Right atrium auricular region (tissue), 2 donors: ENCODE data around the gene GTSE1. TPM values are rescaled to one million over a fixed set of nuclear protein-coding genes. Genes with fewer than 3 reads are reported as not detected.

Source experiments
- DNase-seq: peaks from one replicate; pipeline ENCODE4 v3.0.0-alpha.2; 2019; ENCODE audit warnings: low spot score
- H3K27ac ChIP-seq, 2 donors: fragments of 200-600 bp; sonication (generic); 1 replicate in 1 of 2; 2 replicates in 1 of 2; pipeline ENCODE4 v1.5.1; 2016 to 2019
- H3K27me3 ChIP-seq, 2 donors: fragments of 200-600 bp; sonication (generic); one replicate each; pipeline versions ENCODE4 v1.5.1 to v1.6.0; 2017 to 2019
- H3K36me3 ChIP-seq: fragments of 200-600 bp; sonication (generic); one replicate; pipeline ENCODE4 v1.5.1; 2016
- H3K4me1 ChIP-seq, 2 donors: fragments of 200-600 bp; sonication (generic); one replicate each; pipeline versions ENCODE4 v1.5.1 to v1.6.0; 2017 to 2019
- H3K4me3 ChIP-seq, 2 donors: fragments of 200-600 bp; sonication (generic); 1 replicate in 1 of 2; 2 replicates in 1 of 2; pipeline ENCODE4 v1.5.1; 2017 to 2019; ENCODE audit warnings: mild to moderate bottlenecking in 1 of 2, moderate library complexity in 1 of 2
- H3K9me3 ChIP-seq, 2 donors: fragments of 200-600 bp; sonication (generic); one replicate each; pipeline ENCODE4 v1.5.1; 2019
- total RNA-seq, 2 donors: library from RNA; depleted of rRNA; stranded (reverse); fragments of >200 nt; gene quantifications; one replicate each; pipeline ENCODE4 v1.1.0, GENCODE V29; 2016
- TF ChIP-seq, protein P1 (sequence below), 2 donors: fragments of 200-600 bp; sonication (generic); IDR thresholded peaks; one replicate each; pipeline ENCODE4 v1.5.1; 2019; ENCODE audit warnings: antibody characterized with exemption in 2 of 2

GTSE1 gene
- total RNA-seq, 2 donors from 2014 or later, result 0.16 to 0.63 TPM

DNA sequence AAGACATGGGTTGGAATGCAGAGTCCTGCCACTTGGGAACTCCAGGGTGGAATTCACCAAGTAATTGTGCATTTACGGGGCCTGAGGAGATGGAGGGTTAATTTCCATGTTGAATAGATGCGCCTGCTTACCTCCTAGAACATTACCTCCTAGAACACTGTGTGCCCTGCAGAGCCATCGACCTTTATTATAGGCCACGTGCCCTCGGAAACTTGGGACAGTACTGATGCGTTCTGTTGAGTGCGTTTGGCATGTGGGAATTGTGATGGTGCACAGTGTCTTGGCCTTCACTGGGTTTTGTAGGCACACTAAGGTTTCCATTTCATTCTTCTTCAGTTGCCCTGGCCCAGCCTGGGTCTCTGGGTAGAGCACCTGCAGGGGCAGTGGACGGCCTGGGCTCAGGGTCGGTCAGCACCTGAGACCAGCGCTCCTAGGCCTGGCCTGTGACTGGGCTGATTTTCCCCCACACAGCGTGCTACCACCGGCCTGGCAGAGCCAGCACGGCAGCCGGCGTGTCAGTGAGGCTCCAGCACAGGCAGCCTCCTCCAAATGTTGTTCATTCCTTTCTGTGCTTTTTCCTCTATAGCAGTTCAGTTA, 51.5 kb downstream of the GTSE1 start:
- H3K27ac ChIP-seq, result peak overlapping the region; percentile 84 to 94
- peaks cover 0 to 64% of the 10 kb centered on the region in 2 donors for H3K4me1 ChIP-seq
- H3K4me3 ChIP-seq, result no peak overlapping the region
- H3K9me3 ChIP-seq, result no peaks in the 10 kb centered on the region
- no peak for DNase-seq
- peaks cover 74% of the 10 kb centered on the region for H3K36me3 ChIP-seq
- H3K27me3 ChIP-seq, result no peaks in the 10 kb centered on the region
- TF ChIP-seq, protein P1, sequence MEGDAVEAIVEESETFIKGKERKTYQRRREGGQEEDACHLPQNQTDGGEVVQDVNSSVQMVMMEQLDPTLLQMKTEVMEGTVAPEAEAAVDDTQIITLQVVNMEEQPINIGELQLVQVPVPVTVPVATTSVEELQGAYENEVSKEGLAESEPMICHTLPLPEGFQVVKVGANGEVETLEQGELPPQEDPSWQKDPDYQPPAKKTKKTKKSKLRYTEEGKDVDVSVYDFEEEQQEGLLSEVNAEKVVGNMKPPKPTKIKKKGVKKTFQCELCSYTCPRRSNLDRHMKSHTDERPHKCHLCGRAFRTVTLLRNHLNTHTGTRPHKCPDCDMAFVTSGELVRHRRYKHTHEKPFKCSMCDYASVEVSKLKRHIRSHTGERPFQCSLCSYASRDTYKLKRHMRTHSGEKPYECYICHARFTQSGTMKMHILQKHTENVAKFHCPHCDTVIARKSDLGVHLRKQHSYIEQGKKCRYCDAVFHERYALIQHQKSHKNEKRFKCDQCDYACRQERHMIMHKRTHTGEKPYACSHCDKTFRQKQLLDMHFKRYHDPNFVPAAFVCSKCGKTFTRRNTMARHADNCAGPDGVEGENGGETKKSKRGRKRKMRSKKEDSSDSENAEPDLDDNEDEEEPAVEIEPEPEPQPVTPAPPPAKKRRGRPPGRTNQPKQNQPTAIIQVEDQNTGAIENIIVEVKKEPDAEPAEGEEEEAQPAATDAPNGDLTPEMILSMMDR (IDR thresholded peaks at IDR 0.05), result no peak

DNA sequence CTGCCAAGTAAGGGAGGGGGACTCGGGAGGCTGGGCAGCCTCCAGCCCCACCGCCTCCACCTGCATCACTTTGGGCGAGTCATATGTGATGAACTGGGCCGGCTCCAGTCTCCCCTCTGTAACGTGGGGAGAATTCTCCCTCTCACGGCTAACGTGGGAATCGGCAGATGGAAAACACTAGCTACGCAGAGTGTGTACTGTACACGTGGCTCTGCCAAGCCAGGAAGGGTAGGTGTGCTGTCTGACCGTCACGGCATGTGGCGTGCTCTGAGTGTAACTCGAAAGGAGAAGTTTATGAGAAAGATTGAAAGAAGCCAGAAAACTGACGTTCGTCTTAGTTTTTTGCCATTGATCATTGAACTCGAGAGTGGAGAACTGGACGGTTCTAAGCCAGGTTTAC, 52.6 kb downstream of the GTSE1 start:
- Histone ChIP-seq H3K4me3 (no peak overlapping the region), H3K4me1 (peaks cover 0 to 67% of the 10 kb centered on the region in 2 donors), H3K9me3 (no peaks in the 10 kb centered on the region), H3K27me3 (no peaks in the 10 kb centered on the region), H3K36me3 (peaks cover 78% of the 10 kb centered on the region), H3K27ac (peak overlapping the region; percentile 84 to 94)
- TF ChIP-seq, protein P1 (IDR thresholded peaks at IDR 0.05), result no peak
- no peak for DNase-seq

DNA sequence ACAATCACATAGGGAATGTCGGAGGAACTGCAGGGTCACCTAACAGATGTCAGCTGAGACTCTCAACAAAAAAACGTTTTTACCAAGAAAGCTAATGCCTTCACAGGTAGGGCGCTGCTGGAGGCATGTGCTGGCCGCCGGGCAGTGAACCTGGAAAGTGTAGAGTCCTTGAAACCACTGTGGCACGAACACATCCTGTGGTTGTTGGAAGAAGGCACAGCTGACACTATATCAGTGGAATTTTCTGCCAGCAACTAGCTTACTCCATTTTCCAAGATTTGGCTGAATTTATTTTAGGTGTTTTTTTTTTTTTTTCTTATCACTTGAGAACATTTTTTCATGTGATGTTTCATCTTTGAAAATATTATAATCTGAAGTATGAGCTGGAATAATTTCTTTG, 53.0 kb downstream of the GTSE1 start:
- Histone ChIP-seq H3K36me3 (peaks cover 80% of the 10 kb centered on the region), H3K27me3 (no peaks in the 10 kb centered on the region), H3K4me3 (no peak overlapping the region), H3K4me1 (peaks cover 0 to 68% of the 10 kb centered on the region in 2 donors), H3K9me3 (no peaks in the 10 kb centered on the region), H3K27ac (peak overlapping the region; percentile 84 to 94)
- no peak for DNase-seq
- TF ChIP-seq, protein P1 (IDR thresholded peaks at IDR 0.05), result no peak

DNA sequence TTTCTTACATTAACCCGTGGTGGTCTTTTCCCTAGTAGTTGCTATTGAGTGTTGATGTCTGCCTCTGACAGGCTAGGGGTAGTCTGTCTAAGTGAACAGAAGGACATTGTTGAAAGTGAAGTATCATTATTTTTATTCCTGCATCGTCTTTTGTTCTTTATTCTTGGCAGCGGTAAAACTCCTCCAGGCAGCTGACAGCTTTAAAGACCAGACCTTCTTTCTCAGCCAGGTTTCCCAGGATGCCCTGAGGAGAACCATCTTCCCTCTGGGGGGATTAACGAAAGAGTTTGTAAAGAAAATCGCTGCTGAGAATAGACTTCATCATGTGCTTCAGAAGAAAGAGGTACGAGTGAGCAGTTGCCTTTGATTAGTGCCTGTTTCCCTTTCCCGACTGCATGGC, 53.5 kb downstream of the GTSE1 start:
- peaks cover 0 to 68% of the 10 kb centered on the region in 2 donors for H3K4me1 ChIP-seq
- peak overlapping the region; percentile 84 to 94 for H3K27ac ChIP-seq
- TF ChIP-seq, protein P1 (IDR thresholded peaks at IDR 0.05), result no peak
- no peaks in the 10 kb centered on the region for H3K27me3 ChIP-seq
- no peaks in the 10 kb centered on the region for H3K9me3 ChIP-seq
- peaks cover 80% of the 10 kb centered on the region for H3K36me3 ChIP-seq
- DNase-seq, result no peak
- H3K4me3 ChIP-seq, result no peak overlapping the region

DNA sequence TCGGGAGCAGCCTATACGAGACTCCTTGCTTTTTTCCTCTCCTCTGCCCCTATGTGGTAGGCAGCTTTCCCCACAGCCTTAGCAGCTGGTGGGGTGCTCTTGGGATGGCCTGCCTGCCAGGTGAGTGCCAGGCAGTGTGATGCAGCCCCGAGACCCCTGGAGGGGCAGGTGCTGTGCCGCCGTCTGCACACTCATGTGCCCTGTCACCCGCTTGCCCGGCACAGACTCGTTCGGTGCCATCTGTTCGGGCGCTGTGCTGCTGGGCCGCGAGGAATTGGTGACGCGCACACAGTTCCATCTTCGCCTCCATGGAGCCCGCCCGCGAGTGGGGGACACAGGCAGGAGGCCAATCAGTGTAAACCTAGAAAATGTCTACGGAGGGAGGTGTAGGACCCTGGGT, 54.0 kb downstream of the GTSE1 start:
- no peaks in the 10 kb centered on the region for H3K27me3 ChIP-seq
- peak overlapping the region in 1 of 2 donors; percentile 84 for H3K27ac ChIP-seq
- no peaks in the 10 kb centered on the region for H3K9me3 ChIP-seq
- H3K4me3 ChIP-seq, result no peak overlapping the region
- peaks cover 0 to 67% of the 10 kb centered on the region in 2 donors for H3K4me1 ChIP-seq
- peaks cover 80% of the 10 kb centered on the region for H3K36me3 ChIP-seq
- DNase-seq, result no peak
- TF ChIP-seq, protein P1 (IDR thresholded peaks at IDR 0.05), result no peak
